Liver (tissue), 3 donors: ENCODE data around the gene GRIA3.

ENCODE experiments used
- ATF3 ChIP-seq: IDR thresholded peaks from 2 replicates; pipeline ENCODE4 v1.6.1; 2016; ENCODE audit warnings: antibody characterized with exemption
- CTCF ChIP-seq: fragments of 150-350 bp; IDR thresholded peaks from 2 replicates; pipeline ENCODE4 v1.5.1; 2017; ENCODE audit warnings: improper control_type of control experiment, low read depth, low read length; ENCODE audit not compliant: missing input control
- FOXA2 ChIP-seq: IDR thresholded peaks from 2 replicates; pipeline ENCODE4 v1.6.1; 2016; ENCODE audit warnings: antibody characterized with exemption
- GABPA ChIP-seq, 2 donors: IDR thresholded peaks in 1 of 2; conservative IDR thresholded peaks in 1 of 2; 2 replicates each; pipeline ENCODE4 v1.6.1; 2016; ENCODE audit warnings: antibody characterized with exemption in 2 of 2, mild to moderate bottlenecking in 1 of 2, moderate library complexity in 1 of 2
- JUND ChIP-seq, 2 donors: IDR thresholded peaks; 2 replicates each; pipeline ENCODE4 v1.6.1; 2016; ENCODE audit warnings: antibody characterized with exemption in 2 of 2
- MAX ChIP-seq: IDR thresholded peaks from 2 replicates; pipeline ENCODE4 v1.6.1; 2016; ENCODE audit warnings: antibody characterized with exemption
- NR2F2 ChIP-seq: IDR thresholded peaks from 2 replicates; pipeline ENCODE4 v1.6.1; 2016; ENCODE audit warnings: antibody characterized with exemption
- RAD21 ChIP-seq, 2 donors: IDR thresholded peaks; 2 replicates each; pipeline ENCODE4 v1.6.1; 2016; ENCODE audit warnings: antibody characterized with exemption in 2 of 2, mild to moderate bottlenecking in 2 of 2
- REST ChIP-seq: IDR thresholded peaks from 2 replicates; pipeline ENCODE4 v1.6.1; 2016; ENCODE audit warnings: antibody characterized with exemption, mild to moderate bottlenecking
- SP1 ChIP-seq: IDR thresholded peaks from 2 replicates; pipeline ENCODE4 v1.6.1; 2018; ENCODE audit warnings: antibody characterized with exemption, mild to moderate bottlenecking
- TAF1 ChIP-seq: conservative IDR thresholded peaks from 2 replicates; pipeline ENCODE4 v1.6.1; 2016; ENCODE audit warnings: antibody characterized with exemption, mild to moderate bottlenecking
- YY1 ChIP-seq: IDR thresholded peaks from 2 replicates; pipeline ENCODE4 v1.6.1; 2016; ENCODE audit warnings: antibody characterized with exemption, mild to moderate bottlenecking
- donor health status: healthy.
- donor health status: healthy.

GRCh38 chrX:123199338-123199737 lies 15.3 kb downstream of the GRIA3 start:
- TF ChIP-seq CTCF (no peak), REST (no peak), TAF1 (no peak), YY1 (no peak), NR2F2 (no peak), JUND (IDR thresholded peaks at IDR 0.05) (no peak), ATF3 (no peak), FOXA2 (no peak), RAD21 (IDR thresholded peaks at IDR 0.05) (no peak), GABPA (IDR thresholded peaks at IDR 0.05 in 1 of 2, conservative IDR thresholded peaks at IDR 0.05 in 1 of 2) (no peak), SP1 (no peak), MAX (no peak)
